ENCODE results near the gene MYOM1.

MYOM1 gene

DNA sequence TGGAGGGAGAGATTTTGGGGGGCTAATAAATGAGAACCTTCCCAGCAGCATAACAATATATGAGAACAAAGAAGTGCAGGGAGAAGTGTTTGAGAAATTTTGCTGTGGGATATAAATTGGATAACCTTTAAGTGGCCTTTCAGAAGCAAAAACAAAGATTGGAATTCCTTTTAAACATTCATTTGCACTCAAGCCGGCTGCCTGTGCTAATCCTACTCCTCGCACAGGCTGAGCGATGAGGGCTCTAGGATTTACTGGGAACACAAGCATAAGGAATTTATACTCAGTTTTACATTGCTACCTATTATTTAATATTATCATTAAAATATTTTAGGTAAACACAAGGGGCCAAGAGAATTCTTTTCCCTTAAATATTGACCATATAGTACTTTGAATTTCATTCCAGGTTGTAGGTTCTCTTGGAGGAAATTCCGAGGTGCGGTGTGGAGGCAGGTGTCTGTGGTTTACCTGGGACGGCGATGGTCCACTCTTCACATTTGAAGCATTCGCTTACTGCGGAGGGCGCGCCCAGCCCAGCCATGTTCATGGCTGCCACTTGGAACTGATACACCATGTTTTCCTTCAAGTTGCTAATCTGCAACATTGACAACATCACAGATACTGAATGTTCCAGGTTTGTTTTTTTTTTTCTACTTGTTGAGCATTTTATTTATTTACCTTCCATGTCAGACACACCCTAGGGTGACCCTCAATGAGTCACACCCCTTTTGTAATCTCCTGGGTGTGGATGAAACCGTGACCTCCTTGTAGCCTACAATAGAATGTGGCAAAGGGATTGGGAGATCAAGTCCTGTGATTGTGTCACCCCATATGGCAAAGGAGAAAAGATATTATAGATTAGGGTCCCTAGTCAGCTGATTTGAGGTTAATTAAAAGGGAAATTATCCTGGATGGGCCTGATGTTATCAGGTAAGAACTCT, 100.1 kb downstream of the MYOM1 start:
- DNase-seq (ENCODE audit: low spot score): no peak

DNA sequence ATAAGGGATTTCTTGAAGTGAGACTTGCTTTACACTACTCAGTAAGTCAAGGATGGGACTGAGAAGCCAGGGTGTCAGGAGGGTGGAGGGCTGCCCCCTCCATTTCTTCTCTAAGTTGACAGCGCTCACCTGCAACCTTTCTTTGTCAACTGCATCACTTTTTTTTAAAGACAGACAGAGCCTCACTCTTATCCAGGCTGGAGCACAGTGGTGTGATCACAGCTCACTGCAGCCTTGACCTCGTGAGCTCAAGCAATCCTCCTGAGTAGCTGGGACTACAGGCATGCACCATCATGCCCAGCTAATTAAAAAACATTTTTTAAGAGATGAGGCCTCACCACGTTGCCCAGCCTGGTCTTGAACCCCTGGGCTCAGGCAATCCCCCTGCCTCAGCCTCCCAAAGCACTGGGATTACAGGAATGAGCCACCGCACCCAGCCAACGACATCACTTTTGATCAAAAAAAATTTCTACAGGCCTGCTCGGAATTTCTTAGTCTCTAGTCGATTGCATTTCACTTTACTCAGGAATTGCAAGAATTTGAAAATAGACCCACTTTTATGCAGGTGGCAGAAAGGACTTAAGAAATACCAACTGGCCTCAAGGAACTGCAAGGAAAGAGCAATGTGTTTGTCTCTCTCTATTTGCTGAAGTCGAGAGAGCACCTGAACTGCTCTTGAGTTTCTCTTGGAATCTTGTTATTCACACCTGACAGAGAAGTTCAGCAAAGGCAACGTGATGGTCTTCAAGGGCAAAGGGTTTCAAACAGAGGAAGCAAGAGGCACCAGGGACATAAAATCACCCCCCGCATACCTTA, 101.4 kb downstream of the MYOM1 start:
- DNase-seq (ENCODE audit: low spot score): no peak

DNA sequence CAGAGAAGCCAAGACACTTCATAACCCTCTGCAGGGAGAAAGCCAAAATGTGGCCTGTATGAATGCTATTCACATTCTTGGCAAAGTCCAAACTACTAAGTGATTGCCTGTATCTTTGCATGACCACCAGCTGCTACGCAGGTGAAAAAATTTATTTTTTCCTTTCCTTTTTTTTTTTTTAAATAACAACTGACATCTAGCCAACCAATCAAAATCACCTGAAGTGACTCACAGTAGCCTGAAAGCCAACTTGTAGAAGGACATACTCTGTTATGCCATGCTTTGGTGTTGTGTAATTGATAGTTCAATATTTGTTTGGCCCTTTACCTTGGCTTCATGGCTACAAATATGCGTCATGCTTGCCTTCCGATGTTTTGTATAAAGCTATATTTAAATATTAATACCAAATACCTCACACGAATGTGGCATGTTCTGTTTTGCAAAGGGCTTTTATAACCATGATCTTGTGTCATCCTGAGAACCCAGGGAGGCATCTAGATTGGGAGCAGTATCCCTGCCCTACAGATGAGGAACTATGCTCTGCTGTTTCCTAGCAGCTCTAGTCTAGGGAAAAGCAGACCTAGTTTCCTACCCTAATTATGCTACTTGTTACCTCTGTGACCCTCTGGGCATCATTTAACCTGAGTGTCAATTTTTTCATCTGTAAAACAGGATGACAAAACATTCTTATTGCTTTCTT, 102.1 kb downstream of the MYOM1 start:
- no peak for DNase-seq (ENCODE audit: low spot score)

DNA sequence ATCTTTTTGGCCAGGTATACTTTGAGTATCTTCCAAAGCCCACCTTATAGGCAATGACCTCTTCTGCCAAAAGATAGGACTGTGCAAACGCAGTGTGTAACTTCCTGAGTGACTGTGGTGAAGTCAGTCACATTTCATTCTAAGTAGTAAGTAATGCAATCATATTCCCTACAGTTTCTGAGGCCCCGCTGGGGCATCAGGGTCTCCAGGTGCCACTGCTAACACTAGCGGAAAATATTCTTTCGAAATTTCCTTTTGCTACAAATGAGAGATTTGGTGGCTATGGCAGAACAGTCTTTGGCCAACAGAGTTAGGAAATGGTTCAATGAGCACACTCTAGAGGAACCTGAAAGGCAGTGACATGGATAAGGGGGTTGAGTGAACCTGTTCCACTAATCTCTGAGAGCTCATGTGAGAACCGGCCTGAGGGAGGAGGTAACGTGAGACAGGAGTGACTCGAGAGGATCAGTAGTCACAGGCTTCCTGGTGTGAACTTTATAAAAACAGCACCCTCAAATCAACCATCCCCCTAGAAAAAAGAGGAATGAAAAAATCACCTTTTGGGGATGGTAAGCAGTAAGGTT, 104.2 kb downstream of the MYOM1 start:
- no peak for DNase-seq (ENCODE audit: low spot score)

DNA sequence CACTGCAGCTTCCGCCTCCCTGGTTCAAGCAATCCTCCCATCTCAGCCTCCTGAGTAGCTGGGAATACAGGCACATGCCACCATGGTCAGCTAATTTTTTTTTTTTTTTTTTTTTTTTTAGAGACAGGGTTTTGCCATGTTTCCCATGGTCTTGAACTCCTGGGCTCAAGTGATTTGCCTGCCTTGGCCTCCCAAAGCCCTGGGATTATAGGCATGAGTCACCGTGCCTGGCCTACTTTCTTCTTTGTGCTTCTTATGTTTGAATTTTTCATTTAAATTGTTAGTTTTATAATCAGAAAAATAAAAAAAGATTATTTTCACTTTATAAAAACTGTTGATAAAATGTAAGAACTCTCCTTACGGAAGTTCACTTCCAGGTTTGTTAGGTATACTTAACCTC, 105.3 kb downstream of the MYOM1 start:
- DNase-seq (ENCODE audit: low spot score): no peak

DNA sequence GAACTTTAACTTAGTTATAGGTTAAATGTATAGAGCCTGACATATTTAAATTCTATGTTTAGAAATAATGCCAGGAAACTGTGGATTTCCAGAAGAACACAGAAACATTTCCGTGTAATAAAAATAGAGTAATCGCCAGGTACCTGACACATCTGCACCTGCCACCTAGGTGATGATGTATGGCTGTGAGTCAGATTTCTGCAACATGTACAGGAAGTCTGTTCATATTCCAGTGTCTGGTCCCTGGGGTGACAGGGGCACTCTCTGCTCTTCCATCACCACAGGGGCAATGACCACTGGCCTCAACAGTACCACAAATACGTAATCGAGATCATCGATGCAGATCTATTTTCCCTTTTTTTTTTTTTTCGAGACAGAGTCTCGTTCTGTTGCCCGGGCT, 105.7 kb downstream of the MYOM1 start:
- DNase-seq (ENCODE audit: low spot score): no peak

DNA sequence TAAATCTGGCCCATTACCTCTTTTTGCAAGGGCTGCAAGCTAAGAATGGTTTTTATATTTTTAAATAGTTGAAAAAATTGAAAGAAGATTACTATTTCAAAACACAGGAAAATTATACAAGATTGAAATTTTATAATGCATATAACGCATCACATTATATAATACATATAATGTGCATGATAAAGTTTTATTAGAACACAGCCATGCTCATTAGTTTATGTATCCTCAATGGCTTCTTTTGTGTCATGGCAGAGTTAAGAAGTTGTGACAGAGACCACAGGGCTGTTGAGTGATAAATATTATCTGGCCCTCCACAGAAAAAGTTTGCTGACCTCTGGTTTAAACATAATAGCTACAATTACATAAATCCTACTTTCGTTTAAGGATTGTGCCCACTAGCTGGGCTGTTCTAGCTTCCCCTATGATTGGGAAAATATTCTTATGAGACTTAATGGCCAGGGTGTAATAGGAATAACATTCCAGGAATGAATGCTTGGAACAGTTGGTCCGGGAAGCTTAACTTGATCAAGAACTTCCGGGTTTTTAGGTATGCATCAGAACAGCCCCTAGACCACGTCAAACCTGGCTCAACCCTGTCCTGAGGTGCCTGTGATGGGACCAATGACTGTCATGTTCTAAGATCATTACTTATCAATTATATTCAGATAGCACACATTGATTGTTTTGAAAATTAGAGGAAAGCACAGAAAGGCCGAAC, 108.1 kb downstream of the MYOM1 start:
- DNase-seq (ENCODE audit: low spot score): no peak

DNA sequence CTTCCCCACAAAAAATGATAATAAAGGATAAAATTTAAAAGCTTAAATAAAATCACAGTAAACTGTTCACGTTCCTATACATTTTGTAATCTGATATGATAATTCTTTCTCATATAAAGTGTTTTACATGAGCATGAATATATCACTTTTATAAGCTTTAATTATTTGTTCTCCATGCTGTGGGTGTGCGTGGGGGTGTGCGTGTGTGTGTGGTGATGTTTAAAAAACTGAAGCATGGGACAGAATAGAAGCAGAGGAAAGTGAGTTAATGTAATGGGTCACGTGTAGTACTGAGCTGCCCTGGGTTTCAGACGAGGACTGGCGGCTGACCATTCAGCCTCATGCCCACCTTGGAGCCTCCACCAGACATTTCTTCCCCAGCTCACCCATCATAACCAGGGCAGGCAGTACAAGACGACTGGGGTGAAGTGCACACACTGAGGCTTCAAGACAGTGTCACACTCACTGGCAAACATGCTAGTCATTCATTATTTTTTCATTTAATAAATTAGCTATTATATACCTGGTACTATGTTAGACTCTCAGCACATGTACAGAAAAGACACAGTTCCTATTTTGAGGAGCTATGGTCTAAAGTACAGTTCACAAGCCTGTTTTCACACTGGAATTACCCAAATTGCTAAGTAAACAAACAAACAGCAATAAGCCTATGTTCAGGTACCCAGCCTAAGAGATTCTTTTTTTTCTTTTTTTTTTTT, 109.6 kb downstream of the MYOM1 start:
- DNase-seq (ENCODE audit: low spot score): no peak

DNA sequence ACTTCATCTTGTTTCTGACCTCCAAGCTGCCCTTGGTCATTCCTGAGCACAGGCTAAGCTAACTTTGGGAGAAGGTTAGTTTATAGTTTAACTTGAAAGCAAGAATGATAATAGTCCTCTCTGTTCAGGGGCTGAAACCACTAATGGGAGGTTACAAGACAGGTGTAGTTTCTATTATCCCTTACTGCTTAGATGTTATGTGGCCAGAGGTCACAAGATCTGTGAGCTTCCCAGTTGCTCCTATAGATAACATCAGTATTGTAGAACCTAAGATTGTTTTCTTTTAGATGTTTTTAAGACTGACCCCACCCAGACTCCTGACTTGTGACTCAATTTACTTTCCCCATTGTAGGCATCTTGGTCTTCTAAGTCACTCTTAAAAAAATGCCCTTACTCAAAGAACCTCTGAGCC, 112.0 kb downstream of the MYOM1 start:
- DNase-seq (ENCODE audit: low spot score): no peak

DNA sequence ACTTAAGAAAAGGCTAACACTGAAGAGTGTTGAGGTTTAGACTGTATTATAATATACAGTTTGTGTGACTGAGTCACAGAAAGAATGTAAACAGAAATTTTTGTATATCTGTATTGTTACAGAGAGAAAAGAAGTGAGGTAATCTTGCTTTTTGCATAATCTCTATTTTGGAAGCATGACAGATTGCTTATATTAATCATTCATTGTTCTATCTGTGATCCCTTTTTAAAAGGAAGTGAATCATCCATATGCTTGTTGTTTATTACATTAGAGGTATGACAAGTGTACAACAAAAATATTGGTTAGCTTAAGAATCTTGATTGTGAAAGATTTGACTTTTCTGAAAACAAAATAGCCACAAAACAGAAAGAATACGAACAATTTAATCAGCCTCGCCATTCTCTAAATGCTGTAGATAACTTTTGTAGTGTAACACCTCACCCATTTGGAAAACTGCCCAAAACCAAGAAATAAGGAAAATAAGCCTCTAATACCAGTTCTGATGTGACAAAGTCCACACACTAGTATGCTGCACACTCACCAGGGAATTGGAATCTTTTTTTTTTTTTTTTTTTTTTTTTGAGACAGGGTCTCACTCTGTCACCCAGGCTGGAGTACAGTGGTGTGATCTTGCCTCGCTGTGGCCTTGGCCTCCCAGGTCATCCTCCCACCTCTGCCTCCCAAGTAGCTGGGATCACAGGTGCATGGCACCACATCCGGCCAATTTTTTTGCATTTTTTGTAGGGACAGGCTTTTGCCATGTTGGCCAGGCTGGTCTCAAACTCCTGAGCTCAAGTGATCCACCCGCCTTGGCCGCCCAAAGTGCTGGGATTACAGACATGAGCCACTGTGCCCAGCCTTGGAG, 115.3 kb downstream of the MYOM1 start:
- no peak for DNase-seq (ENCODE audit: low spot score)

DNA sequence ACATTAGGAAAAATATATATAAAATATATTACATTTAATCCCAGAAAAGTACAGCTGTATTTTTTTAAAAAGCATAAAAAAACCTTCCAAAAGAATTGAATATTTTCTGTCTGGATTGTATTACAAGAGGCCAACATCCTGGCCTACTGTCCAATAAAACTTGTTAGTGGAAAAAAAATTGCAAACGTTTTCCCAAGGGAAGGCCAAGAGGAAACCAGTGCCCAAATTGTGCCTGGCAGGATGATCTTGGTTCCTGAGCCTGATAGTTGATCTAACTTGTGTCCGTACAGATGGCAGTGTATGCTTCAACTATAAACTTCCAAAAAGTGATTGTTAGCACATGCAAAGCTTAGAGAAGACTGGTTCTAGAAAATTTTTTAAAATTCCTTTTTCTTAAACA, 116.2 kb downstream of the MYOM1 start:
- DNase-seq (ENCODE audit: low spot score): no peak

DNA sequence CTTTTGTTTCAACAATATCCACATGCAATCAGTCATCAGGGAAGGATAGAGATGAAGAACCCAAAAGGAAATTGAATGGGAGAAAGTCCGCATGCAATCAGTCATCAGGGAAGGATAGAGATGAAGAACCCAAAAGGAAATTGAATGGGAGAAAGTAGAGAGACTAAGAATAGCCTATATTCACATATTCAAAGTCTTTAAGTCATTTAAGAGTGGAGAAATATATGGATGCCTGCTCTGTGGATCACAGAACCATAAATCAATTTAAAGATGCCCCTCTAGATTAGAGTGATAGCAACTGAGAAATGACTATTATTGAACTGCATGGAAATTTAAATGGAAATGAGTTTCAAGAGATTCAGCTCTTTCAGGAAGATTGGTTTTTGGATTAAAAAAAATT, 116.8 kb downstream of the MYOM1 start:
- no peak for DNase-seq (ENCODE audit: low spot score)

DNA sequence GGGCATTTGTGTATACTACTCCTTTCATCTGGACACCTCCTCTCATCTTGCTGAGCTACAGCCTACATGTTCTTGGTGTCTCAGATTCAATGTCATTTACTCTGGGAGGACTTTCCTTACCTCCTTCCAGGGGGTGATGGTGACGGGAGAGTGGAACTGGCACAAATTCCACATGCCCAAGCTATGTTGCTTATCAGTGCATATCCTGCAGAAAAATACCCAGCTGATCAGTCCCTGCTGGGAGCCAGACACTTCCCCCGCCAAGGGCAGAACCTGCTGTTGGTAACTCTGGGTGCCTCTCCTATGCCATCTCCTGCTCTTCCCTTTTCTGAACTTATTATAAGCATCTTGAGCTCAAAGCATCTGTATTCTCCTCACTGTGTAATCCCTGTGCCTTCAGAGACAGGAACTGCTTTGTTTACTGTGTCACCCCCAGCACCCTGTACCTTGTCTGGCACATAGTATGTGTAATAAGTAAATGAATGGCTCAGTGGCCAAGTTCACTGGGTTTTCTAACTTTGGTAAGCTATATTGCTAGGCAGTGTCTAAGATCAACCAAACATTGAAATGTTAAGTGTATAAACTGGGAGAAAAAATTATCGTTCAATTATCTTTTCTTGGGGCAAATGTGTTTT, 119.2 kb downstream of the MYOM1 start:
- DNase-seq (ENCODE audit: low spot score): no peak

DNA sequence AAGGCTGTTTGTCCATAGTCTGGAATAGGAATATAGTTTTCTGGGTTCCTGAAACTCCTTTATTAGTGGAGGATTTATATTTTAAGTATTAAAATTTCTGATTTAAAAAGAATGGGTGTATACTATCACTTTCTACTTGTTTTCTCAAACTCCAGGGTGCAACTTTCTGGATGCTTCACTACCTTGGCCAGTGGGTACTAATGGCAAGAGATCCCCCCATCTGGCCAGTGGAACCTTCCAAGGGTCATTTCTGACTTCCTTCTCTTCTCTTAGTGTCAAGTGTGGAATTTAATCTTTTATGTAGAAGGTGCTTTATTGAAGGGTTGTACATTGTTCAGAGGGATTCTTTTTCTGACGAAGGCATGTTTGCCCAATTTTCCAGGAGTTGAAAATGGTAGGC, 120.4 kb downstream of the MYOM1 start:
- no peak for DNase-seq (ENCODE audit: low spot score)

DNA sequence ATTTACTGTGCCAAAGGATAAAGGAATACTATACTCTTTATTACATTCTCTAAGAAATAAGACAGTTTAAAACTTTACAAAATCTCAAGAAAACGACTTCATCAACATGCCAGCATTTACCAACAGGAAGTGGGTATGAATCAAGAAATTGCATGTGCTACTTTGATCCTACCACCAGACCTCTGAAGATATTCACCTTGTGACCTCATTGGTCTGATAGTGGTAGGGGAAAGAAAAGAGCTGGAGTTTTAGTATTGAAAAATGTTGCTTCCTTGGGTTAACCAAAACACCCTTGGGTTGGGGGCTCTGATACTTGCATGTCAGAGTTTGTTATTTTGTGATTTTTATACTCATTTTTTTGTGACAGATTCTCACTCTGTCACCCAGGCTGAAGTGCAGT, 122.7 kb downstream of the MYOM1 start:
- DNase-seq (ENCODE audit: low spot score): no peak

DNA sequence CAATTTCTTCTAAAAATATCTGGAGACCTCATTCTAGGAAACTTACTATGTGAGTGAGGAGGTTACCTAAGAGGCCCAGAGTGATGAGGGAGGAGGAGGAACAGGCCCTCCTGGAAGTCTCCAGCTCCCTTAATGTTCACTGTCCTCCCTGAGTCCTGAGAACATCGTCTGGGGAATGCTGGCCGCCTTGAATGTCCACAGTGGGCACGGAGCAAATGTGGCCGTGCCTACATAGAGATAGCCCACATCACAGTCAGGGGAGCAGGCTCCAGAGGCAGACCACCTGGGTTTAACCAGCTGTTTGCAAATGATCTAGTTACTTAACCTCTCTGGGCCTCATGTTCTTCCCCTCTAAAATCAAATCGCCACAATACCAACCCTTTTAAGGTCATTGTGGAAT, 123.8 kb downstream of the MYOM1 start:
- no peak for DNase-seq (ENCODE audit: low spot score)

DNA sequence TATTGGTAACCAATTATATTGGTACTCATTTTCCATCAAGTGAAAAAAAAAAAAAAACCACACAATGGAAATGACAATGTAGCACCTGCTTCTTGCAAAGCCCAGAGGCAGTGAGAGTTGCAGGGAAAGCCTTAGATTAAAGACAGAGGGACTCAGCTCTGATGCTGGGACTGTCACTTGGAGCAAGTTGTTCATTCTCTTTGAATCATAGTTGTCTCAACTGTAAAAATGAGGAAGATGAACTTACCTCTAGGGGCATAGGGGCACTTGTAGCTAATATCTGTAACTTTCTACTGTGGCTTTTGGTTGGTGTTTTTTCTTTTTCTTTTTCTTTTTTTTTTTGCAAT, 125.5 kb downstream of the MYOM1 start:
- no peak for DNase-seq (ENCODE audit: low spot score)

DNA sequence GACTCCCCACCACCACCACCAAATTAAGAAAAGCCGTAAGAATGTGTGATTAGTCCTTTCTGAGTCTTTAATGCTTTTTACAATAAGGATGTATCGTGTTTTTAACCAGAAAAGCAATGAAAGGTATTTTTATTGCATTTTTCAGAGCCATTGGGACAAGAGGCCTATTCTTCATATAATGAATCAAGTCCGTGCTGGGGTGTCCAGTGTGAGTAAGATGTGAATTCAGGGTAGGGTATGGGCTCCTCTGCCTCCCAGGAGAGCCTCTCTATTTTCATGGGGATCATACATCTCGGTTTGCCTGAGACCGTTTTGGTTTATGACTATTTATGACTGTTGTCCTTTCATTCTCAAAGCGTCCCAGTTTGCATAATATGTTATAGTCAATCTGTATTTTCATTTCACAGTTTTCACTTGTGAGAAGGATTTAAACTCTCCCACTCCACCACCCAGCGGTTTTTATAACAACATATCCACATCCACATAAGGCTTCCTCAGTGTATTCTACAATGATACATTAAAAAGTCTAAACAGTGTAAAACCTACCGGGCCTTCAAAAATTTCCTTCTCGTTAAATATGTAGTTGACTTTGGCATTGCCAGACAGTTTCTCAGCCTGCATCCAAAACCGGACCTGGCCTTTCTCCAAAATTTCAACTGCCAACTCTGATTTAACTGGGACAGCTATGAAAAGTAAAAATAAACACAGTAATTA, 126.0 kb downstream of the MYOM1 start:
- DNase-seq (ENCODE audit: low spot score): no peak

Measured in SK-N-DZ (cell line).